A549 (cell line): Measurements from ENCODE around the gene PSIP1.

Source experiments
- CEBPB ChIP-seq, 2 experiments: fragments of >200 bp in 1 of 2; sonication (Bioruptor Twin) in 1 of 2; formaldehyde crosslinking in 1 of 2; IDR thresholded peaks; 2 replicates each; pipeline ENCODE4 v1.6.1; 2012 to 2016
- CTCF ChIP-seq: fragments of >200 bp; sonication (Bioruptor Twin); formaldehyde crosslinking; IDR thresholded peaks from 3 replicates; pipeline ENCODE4 v1.5.1; 2016
- EP300 ChIP-seq, 2 experiments: fragments of >200 bp; sonication (Bioruptor Twin); formaldehyde crosslinking; IDR thresholded peaks; 2 replicates in 1 of 2; 3 replicates in 1 of 2; pipeline ENCODE4 v1.6.1; 2016 to 2017
- MAFK ChIP-seq: fragments of 450-650 bp; IDR thresholded peaks from 2 replicates; pipeline ENCODE4 v1.6.1; 2014; ENCODE audit not compliant: partially characterized antibody
- POLR2A ChIP-seq: IDR thresholded peaks from 2 replicates; pipeline ENCODE4 v1.6.1; 2012; ENCODE audit warnings: mild to moderate bottlenecking, low read length
- USF2 ChIP-seq: fragments of 450-650 bp; IDR thresholded peaks from 2 replicates; pipeline ENCODE4 v1.6.1; 2014; ENCODE audit warnings: antibody characterized with exemption
- ZSCAN20 ChIP-seq: fragments of 250-450 bp; sonication (Bioruptor Pico); IDR thresholded peaks from 2 replicates; pipeline ENCODE4 v1.8.0; 2022; ENCODE audit warnings: mild to moderate bottlenecking, moderate library complexity
- TF ChIP-seq, protein P1 (sequence below): fragments of 200-600 bp; sonication (generic); IDR thresholded peaks from 2 replicates; pipeline ENCODE4 v1.6.1; 2016; ENCODE audit warnings: antibody characterized with exemption, mild to moderate bottlenecking, moderate library complexity

- TF ChIP-seq POLR2A (no peak), USF2 (no peak), CTCF (no peak), MAFK (no peak), CEBPB (IDR thresholded peaks at IDR 0.05) (no peak), EP300 (IDR thresholded peaks at IDR 0.05) (no peak), ZSCAN20 (CRISPR knock-in tag) (no peak)
- TF ChIP-seq, protein P1, sequence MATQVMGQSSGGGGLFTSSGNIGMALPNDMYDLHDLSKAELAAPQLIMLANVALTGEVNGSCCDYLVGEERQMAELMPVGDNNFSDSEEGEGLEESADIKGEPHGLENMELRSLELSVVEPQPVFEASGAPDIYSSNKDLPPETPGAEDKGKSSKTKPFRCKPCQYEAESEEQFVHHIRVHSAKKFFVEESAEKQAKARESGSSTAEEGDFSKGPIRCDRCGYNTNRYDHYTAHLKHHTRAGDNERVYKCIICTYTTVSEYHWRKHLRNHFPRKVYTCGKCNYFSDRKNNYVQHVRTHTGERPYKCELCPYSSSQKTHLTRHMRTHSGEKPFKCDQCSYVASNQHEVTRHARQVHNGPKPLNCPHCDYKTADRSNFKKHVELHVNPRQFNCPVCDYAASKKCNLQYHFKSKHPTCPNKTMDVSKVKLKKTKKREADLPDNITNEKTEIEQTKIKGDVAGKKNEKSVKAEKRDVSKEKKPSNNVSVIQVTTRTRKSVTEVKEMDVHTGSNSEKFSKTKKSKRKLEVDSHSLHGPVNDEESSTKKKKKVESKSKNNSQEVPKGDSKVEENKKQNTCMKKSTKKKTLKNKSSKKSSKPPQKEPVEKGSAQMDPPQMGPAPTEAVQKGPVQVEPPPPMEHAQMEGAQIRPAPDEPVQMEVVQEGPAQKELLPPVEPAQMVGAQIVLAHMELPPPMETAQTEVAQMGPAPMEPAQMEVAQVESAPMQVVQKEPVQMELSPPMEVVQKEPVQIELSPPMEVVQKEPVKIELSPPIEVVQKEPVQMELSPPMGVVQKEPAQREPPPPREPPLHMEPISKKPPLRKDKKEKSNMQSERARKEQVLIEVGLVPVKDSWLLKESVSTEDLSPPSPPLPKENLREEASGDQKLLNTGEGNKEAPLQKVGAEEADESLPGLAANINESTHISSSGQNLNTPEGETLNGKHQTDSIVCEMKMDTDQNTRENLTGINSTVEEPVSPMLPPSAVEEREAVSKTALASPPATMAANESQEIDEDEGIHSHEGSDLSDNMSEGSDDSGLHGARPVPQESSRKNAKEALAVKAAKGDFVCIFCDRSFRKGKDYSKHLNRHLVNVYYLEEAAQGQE: no peak
Observed at GRCh38 chr9:15525958-15526357, 15.2 kb upstream of the PSIP1 start.
